ACC112 (cell line): ENCODE results near the gene METTL22.
A peak's percentile ranks its signal among the peaks of the same experiment; 100 is the strongest.

ENCODE experiments used
- H2AFZ ChIP-seq: fragments of 200-600 bp; sonication (generic); one replicate; pipeline ENCODE4 v1.6.0; 2017; ENCODE audit warnings: antibody characterized with exemption, low read length; ENCODE audit not compliant: unreplicated experiment
- H3K27ac ChIP-seq: fragments of 200-600 bp; sonication (generic); 2 replicates; pipeline ENCODE4 v1.5.1; 2014; ENCODE audit warnings: low read depth, mild to moderate bottlenecking, antibody characterized with exemption, low read length, moderate library complexity
- H3K27me3 ChIP-seq: fragments of 200-600 bp; sonication (generic); 2 replicates; pipeline ENCODE4 v1.6.1; 2014; ENCODE audit warnings: mild to moderate bottlenecking, antibody characterized with exemption, low read length, moderate library complexity, mixed read lengths; ENCODE audit not compliant: insufficient read depth
- H3K36me3 ChIP-seq: fragments of 200-600 bp; sonication (generic); 2 replicates; pipeline ENCODE4 v1.6.1; 2016; ENCODE audit warnings: mild to moderate bottlenecking, antibody characterized with exemption, low read length, moderate library complexity, mixed read lengths; ENCODE audit not compliant: insufficient read depth
- H3K4me1 ChIP-seq: fragments of 200-600 bp; sonication (generic); one replicate; pipeline ENCODE4 v1.6.1; 2016; ENCODE audit warnings: low read length, mixed read lengths; ENCODE audit not compliant: insufficient read depth, unreplicated experiment, control insufficient read depth
- H3K4me3 ChIP-seq: fragments of 200-600 bp; sonication (generic); 2 replicates; pipeline ENCODE4 v1.5.1; 2014; ENCODE audit warnings: mild to moderate bottlenecking, low read depth, low read length
- H3K79me2 ChIP-seq: fragments of 200-600 bp; sonication (generic); one replicate; pipeline ENCODE4 v1.6.0; 2016; ENCODE audit warnings: low read length; ENCODE audit not compliant: control insufficient read depth, unreplicated experiment, insufficient read depth

Gene METTL22

GRCh38 chr16:8668113-8668512 lies 46.6 kb downstream of the METTL22 start:
- Histone ChIP-seq H3K27ac (no peak overlapping the region), H3K4me3 (no peak overlapping the region), H2AFZ (no peak overlapping the region), H3K4me1 (no peaks in the 10 kb centered on the region), H3K79me2 (no peaks in the 10 kb centered on the region), H3K27me3 (no peaks in the 10 kb centered on the region), H3K36me3 (no peaks in the 10 kb centered on the region)

- Histone ChIP-seq H3K36me3 (no peaks in the 10 kb centered on the region), H3K4me1 (no peaks in the 10 kb centered on the region), H3K27me3 (no peaks in the 10 kb centered on the region), H3K4me3 (no peak overlapping the region), H3K79me2 (no peaks in the 10 kb centered on the region), H3K27ac (no peak overlapping the region), H2AFZ (no peak overlapping the region)
These were observed 48.0 kb downstream of the METTL22 start for GRCh38 chr16:8669481-8669880.

- no peaks in the 10 kb centered on the region for H3K27me3 ChIP-seq
- H3K27ac ChIP-seq, result no peak overlapping the region
- H3K4me3 ChIP-seq, result no peak overlapping the region
- H2AFZ ChIP-seq, result no peak overlapping the region
- H3K4me1 ChIP-seq, result no peaks in the 10 kb centered on the region
- H3K79me2 ChIP-seq, result no peaks in the 10 kb centered on the region
- H3K36me3 ChIP-seq, result no peaks in the 10 kb centered on the region
These were observed 48.6 kb downstream of the METTL22 start for GRCh38 chr16:8670014-8670560.

- Histone ChIP-seq H3K4me3 (peak overlapping the region; percentile 76), H3K79me2 (no peaks in the 10 kb centered on the region), H3K36me3 (no peaks in the 10 kb centered on the region), H2AFZ (no peak overlapping the region), H3K27ac (no peak overlapping the region), H3K4me1 (peaks cover 15% of the 10 kb centered on the region), H3K27me3 (0 out of 2 replicates have a peak, but pooled peaks cover 4% of the 10 kb centered on the region)
These were observed 52.3 kb downstream of the METTL22 start for GRCh38 chr16:8673611-8674412.

- no peak within 1 kb of the TSS for H3K27ac ChIP-seq
- peaks cover 15% of the 10 kb centered on the region for H3K4me1 ChIP-seq
- H3K27me3 ChIP-seq, result 0 out of 2 replicates have a peak, but pooled peaks cover 4% of the 10 kb centered on the region
- H2AFZ ChIP-seq, result no peak within 1 kb of the TSS
- H3K79me2 ChIP-seq, result no peaks in the 10 kb centered on the region
- peak within 1 kb of the TSS; percentile 76 for H3K4me3 ChIP-seq
- H3K36me3 ChIP-seq, result no peaks in the 10 kb centered on the region
These were observed 53.0 kb downstream of the METTL22 start, which contains the start of gene ABAT for GRCh38 chr16:8674413-8675022. Gene ABAT, plus strand, starts transcription at chr16:8674617. Its CDS starts 61,123 bp downstream, at chr16:8735740.

GRCh38 chr16:8675183-8676159 lies 54.0 kb downstream of the METTL22 start:
- Histone ChIP-seq H3K79me2 (no peaks in the 10 kb centered on the region), H2AFZ (no peak overlapping the region), H3K4me1 (peaks cover 15% of the 10 kb centered on the region), H3K27ac (no peak overlapping the region), H3K27me3 (0 out of 2 replicates have a peak, but pooled peaks cover 4% of the 10 kb centered on the region), H3K36me3 (no peaks in the 10 kb centered on the region), H3K4me3 (no peak overlapping the region; the same call in 1 of the 2 replicates)

- Histone ChIP-seq H3K79me2 (no peaks in the 10 kb centered on the region), H3K36me3 (no peaks in the 10 kb centered on the region), H3K27me3 (0 out of 2 replicates have a peak, but pooled peaks cover 4% of the 10 kb centered on the region), H2AFZ (no peak overlapping the region), H3K27ac (no peak overlapping the region), H3K4me1 (peaks cover 15% of the 10 kb centered on the region), H3K4me3 (no peak overlapping the region)
These were observed 54.7 kb downstream of the METTL22 start for GRCh38 chr16:8676160-8676547.

GRCh38 chr16:8676737-8677375 lies 55.4 kb downstream of the METTL22 start:
- 0 out of 2 replicates have a peak, but pooled peaks cover 4% of the 10 kb centered on the region for H3K27me3 ChIP-seq
- H2AFZ ChIP-seq, result no peak overlapping the region
- H3K36me3 ChIP-seq, result no peaks in the 10 kb centered on the region
- H3K4me1 ChIP-seq, result peaks cover 15% of the 10 kb centered on the region
- no peak overlapping the region for H3K4me3 ChIP-seq
- no peaks in the 10 kb centered on the region for H3K79me2 ChIP-seq
- no peak overlapping the region for H3K27ac ChIP-seq

- Histone ChIP-seq H2AFZ (no peak overlapping the region), H3K79me2 (no peaks in the 10 kb centered on the region), H3K27me3 (0 out of 2 replicates have a peak, but pooled peaks cover 4% of the 10 kb centered on the region), H3K4me1 (peaks cover 15% of the 10 kb centered on the region), H3K36me3 (no peaks in the 10 kb centered on the region), H3K4me3 (no peak overlapping the region), H3K27ac (no peak overlapping the region)
These were observed 56.0 kb downstream of the METTL22 start for GRCh38 chr16:8677481-8677880.
